Parathyroid adenoma (tissue), 2 donors: Measurements from ENCODE around the gene ARRDC1.

Experiments used
- H2AFZ ChIP-seq: fragments of 300-600 bp; sonication (generic); one replicate; pipeline ENCODE4 v1.7.0; 2017; ENCODE audit warnings: antibody characterized with exemption, mild to moderate bottlenecking
- H3K27ac ChIP-seq: fragments of 300-600 bp; sonication (generic); one replicate; pipeline ENCODE4 v1.7.0; 2017
- H3K27me3 ChIP-seq: fragments of 300-600 bp; sonication (generic); one replicate; pipeline ENCODE4 v1.7.0; 2017; ENCODE audit warnings: low read length; ENCODE audit not compliant: control insufficient read depth, insufficient read depth
- H3K36me3 ChIP-seq: fragments of 300-600 bp; sonication (generic); one replicate; pipeline ENCODE4 v1.7.0; 2017; ENCODE audit warnings: low read length; ENCODE audit not compliant: control insufficient read depth, insufficient read depth
- H3K4me1 ChIP-seq: fragments of 300-600 bp; sonication (generic); one replicate; pipeline ENCODE4 v1.7.0; 2017; ENCODE audit warnings: control low read depth
- H3K4me2 ChIP-seq: fragments of 300-600 bp; sonication (generic); one replicate; pipeline ENCODE4 v1.7.0; 2017; ENCODE audit warnings: low read length
- H3K4me3 ChIP-seq: fragments of 300-600 bp; sonication (generic); one replicate; pipeline ENCODE4 v1.7.0; 2017; ENCODE audit warnings: low read depth, low read length
- H3K79me2 ChIP-seq: fragments of 300-600 bp; sonication (generic); one replicate; pipeline ENCODE4 v1.7.0; 2017; ENCODE audit warnings: control low read depth
- H3K9ac ChIP-seq: fragments of 300-600 bp; sonication (generic); one replicate; pipeline ENCODE4 v1.7.0; 2017; ENCODE audit warnings: mild to moderate bottlenecking
- H3K9me3 ChIP-seq: fragments of 300-600 bp; sonication (generic); one replicate; pipeline ENCODE4 v1.7.0; 2017; ENCODE audit warnings: low read length; ENCODE audit not compliant: control insufficient read depth
- CTCF ChIP-seq: fragments of 300-600 bp; sonication (generic); IDR thresholded peaks from one replicate; pipeline ENCODE4 v1.7.0; 2017; ENCODE audit warnings: antibody characterized with exemption, mild to moderate bottlenecking
- donor health status: primary hyperparathyroidism.

Gene ARRDC1

GRCh38 chr9:137583347-137583746, 22.1 kb upstream of the ARRDC1 start:
- Histone ChIP-seq H3K4me3 (no peak overlapping the region), H3K36me3 (no peaks in the 10 kb centered on the region), H3K27me3 (no peaks in the 10 kb centered on the region), H3K9me3 (no peaks in the 10 kb centered on the region), H3K79me2 (no peaks in the 10 kb centered on the region), H3K4me1 (no peaks in the 10 kb centered on the region), H3K9ac (no peak overlapping the region), H3K4me2 (no peak overlapping the region), H2AFZ (no peak overlapping the region), H3K27ac (no peak overlapping the region)
- TF ChIP-seq CTCF: no peak

GRCh38 chr9:137583957-137584356, 21.5 kb upstream of the ARRDC1 start:
- no peak overlapping the region for H3K27ac ChIP-seq
- H3K27me3 ChIP-seq: no peaks in the 10 kb centered on the region
- no peak overlapping the region for H3K9ac ChIP-seq
- H3K9me3 ChIP-seq: no peaks in the 10 kb centered on the region
- no peak overlapping the region for H3K4me3 ChIP-seq
- TF ChIP-seq CTCF: no peak
- H2AFZ ChIP-seq: no peak overlapping the region
- no peaks in the 10 kb centered on the region for H3K79me2 ChIP-seq
- no peaks in the 10 kb centered on the region for H3K36me3 ChIP-seq
- H3K4me1 ChIP-seq: peaks cover under 1% of the 10 kb centered on the region
- H3K4me2 ChIP-seq: no peak overlapping the region

- Histone ChIP-seq H2AFZ (no peak overlapping the region), H3K27me3 (no peaks in the 10 kb centered on the region), H3K9me3 (no peaks in the 10 kb centered on the region), H3K4me1 (peaks cover 4% of the 10 kb centered on the region), H3K27ac (no peak overlapping the region), H3K4me2 (no peak overlapping the region), H3K4me3 (no peak overlapping the region), H3K79me2 (no peaks in the 10 kb centered on the region), H3K36me3 (no peaks in the 10 kb centered on the region), H3K9ac (no peak overlapping the region)
- TF ChIP-seq CTCF: no peak
Observed at GRCh38 chr9:137586854-137587253, 18.6 kb upstream of the ARRDC1 start.

- H2AFZ ChIP-seq: no peak overlapping the region
- no peaks in the 10 kb centered on the region for H3K79me2 ChIP-seq
- no peak overlapping the region for H3K9ac ChIP-seq
- H3K4me2 ChIP-seq: no peak overlapping the region
- no peak for TF ChIP-seq CTCF
- no peak overlapping the region for H3K4me3 ChIP-seq
- H3K27ac ChIP-seq: no peak overlapping the region
- no peaks in the 10 kb centered on the region for H3K27me3 ChIP-seq
- no peaks in the 10 kb centered on the region for H3K9me3 ChIP-seq
- H3K4me1 ChIP-seq: peaks cover 4% of the 10 kb centered on the region
- no peaks in the 10 kb centered on the region for H3K36me3 ChIP-seq
Observed at GRCh38 chr9:137588311-137588710, 17.2 kb upstream of the ARRDC1 start.

GRCh38 chr9:137588891-137589290, 16.6 kb upstream of the ARRDC1 start:
- TF ChIP-seq CTCF: no peak
- H3K4me3 ChIP-seq: no peak overlapping the region
- peak overlapping the region; percentile 76 for H3K4me2 ChIP-seq
- peaks cover 4% of the 10 kb centered on the region for H3K4me1 ChIP-seq
- no peaks in the 10 kb centered on the region for H3K79me2 ChIP-seq
- no peaks in the 10 kb centered on the region for H3K9me3 ChIP-seq
- H3K36me3 ChIP-seq: no peaks in the 10 kb centered on the region
- H2AFZ ChIP-seq: no peak overlapping the region
- H3K9ac ChIP-seq: no peak overlapping the region
- H3K27me3 ChIP-seq: no peaks in the 10 kb centered on the region
- H3K27ac ChIP-seq: no peak overlapping the region
